Measurements from ENCODE around the gene EIF5B.

Gene EIF5B

DNA sequence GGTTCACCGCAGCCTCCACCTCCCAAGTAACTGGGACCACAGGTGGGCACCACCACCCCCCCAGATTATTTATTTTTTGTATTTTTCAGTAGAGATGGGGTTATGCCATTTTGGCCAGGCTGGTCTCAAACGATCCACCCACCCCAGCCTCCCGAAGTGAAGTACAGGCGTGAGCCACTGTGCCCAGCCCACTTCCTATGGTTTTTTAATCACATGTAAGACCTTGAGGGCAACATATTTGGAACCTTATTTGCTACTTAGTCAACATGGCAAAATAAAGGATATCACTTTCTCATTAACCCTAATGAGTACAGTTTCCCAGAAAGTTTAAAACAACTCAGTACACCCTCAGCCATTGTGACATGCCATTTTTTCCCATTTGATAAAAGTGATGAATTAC is 64.7 kb downstream of the EIF5B start:
- Histone ChIP-seq H3K27ac (no peak overlapping the region), H3K9me3 (ENCODE audit: control insufficient read depth, low read length) (no peaks in the 10 kb centered on the region), H3K4me3 (ENCODE audit: low read depth, low read length) (no peak overlapping the region), H2AFZ (no peak overlapping the region), H3K4me1 (no peaks in the 10 kb centered on the region), H3K36me3 (ENCODE audit: control insufficient read depth, insufficient read depth, low read length) (no peaks in the 10 kb centered on the region), H3K4me2 (ENCODE audit: low read length) (no peak overlapping the region), H3K27me3 (ENCODE audit: control insufficient read depth, insufficient read depth, low read length) (no peaks in the 10 kb centered on the region), H3K9ac (no peak overlapping the region), H3K79me2 (no peaks in the 10 kb centered on the region)
- TF ChIP-seq, protein P1, sequence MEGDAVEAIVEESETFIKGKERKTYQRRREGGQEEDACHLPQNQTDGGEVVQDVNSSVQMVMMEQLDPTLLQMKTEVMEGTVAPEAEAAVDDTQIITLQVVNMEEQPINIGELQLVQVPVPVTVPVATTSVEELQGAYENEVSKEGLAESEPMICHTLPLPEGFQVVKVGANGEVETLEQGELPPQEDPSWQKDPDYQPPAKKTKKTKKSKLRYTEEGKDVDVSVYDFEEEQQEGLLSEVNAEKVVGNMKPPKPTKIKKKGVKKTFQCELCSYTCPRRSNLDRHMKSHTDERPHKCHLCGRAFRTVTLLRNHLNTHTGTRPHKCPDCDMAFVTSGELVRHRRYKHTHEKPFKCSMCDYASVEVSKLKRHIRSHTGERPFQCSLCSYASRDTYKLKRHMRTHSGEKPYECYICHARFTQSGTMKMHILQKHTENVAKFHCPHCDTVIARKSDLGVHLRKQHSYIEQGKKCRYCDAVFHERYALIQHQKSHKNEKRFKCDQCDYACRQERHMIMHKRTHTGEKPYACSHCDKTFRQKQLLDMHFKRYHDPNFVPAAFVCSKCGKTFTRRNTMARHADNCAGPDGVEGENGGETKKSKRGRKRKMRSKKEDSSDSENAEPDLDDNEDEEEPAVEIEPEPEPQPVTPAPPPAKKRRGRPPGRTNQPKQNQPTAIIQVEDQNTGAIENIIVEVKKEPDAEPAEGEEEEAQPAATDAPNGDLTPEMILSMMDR (IDR thresholded peaks at IDR 0.05), result no peak

DNA sequence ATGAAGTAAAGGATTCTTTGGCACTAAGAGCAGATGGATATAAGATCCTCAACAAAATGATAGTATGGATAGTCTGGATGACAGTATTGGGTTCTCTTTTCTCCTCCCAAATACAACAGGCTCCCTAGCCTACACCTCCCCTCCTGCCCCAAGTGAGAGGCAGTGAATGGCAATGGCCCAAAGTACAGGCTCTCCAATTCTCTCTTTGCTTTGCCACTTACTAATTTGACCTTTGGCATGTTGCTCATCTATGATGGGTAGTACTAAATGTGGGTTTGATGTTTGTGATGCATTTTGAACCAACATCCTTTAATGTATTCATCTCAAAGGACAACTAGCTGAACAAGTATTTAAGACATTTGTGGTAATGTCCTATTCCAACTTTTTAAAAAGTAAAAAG is 65.9 kb downstream of the EIF5B start:
- no peaks in the 10 kb centered on the region for H3K79me2 ChIP-seq
- H3K36me3 ChIP-seq (ENCODE audit: control insufficient read depth, insufficient read depth, low read length), result no peaks in the 10 kb centered on the region
- H3K9ac ChIP-seq, result no peak overlapping the region
- H3K27me3 ChIP-seq (ENCODE audit: control insufficient read depth, insufficient read depth, low read length), result no peaks in the 10 kb centered on the region
- no peak overlapping the region for H3K4me3 ChIP-seq (ENCODE audit: low read depth, low read length)
- no peak overlapping the region for H3K4me2 ChIP-seq (ENCODE audit: low read length)
- TF ChIP-seq, protein P1 (IDR thresholded peaks at IDR 0.05), result no peak
- H3K9me3 ChIP-seq (ENCODE audit: control insufficient read depth, low read length), result no peaks in the 10 kb centered on the region
- H3K27ac ChIP-seq, result no peak overlapping the region
- no peak overlapping the region for H2AFZ ChIP-seq
- no peaks in the 10 kb centered on the region for H3K4me1 ChIP-seq

DNA sequence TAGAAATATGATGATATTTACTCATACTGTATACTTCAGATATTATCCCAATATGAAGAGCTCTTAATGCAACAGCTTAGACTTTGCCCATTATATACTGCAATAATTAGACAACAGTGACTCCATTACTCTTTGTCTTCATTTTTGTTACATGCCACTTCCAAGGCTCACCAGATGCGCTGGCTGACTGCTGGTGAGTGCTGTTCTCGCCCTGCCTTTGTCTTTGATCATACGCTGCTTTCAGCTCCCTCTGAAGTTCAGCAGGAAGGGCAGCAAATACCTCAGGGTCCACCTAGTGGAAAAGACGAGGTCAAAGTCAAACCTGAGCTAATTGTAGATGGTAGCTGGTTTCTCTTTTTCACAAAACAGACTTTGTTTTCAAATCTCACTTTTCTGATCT is 66.3 kb downstream of the EIF5B start:
- Histone ChIP-seq H3K36me3 (ENCODE audit: control insufficient read depth, insufficient read depth, low read length) (no peaks in the 10 kb centered on the region), H2AFZ (no peak overlapping the region), H3K9ac (no peak overlapping the region), H3K4me3 (ENCODE audit: low read depth, low read length) (no peak overlapping the region), H3K79me2 (no peaks in the 10 kb centered on the region), H3K9me3 (ENCODE audit: control insufficient read depth, low read length) (no peaks in the 10 kb centered on the region), H3K4me1 (no peaks in the 10 kb centered on the region), H3K4me2 (ENCODE audit: low read length) (no peak overlapping the region), H3K27me3 (ENCODE audit: control insufficient read depth, insufficient read depth, low read length) (no peaks in the 10 kb centered on the region), H3K27ac (no peak overlapping the region)
- TF ChIP-seq, protein P1 (IDR thresholded peaks at IDR 0.05), result no peak

DNA sequence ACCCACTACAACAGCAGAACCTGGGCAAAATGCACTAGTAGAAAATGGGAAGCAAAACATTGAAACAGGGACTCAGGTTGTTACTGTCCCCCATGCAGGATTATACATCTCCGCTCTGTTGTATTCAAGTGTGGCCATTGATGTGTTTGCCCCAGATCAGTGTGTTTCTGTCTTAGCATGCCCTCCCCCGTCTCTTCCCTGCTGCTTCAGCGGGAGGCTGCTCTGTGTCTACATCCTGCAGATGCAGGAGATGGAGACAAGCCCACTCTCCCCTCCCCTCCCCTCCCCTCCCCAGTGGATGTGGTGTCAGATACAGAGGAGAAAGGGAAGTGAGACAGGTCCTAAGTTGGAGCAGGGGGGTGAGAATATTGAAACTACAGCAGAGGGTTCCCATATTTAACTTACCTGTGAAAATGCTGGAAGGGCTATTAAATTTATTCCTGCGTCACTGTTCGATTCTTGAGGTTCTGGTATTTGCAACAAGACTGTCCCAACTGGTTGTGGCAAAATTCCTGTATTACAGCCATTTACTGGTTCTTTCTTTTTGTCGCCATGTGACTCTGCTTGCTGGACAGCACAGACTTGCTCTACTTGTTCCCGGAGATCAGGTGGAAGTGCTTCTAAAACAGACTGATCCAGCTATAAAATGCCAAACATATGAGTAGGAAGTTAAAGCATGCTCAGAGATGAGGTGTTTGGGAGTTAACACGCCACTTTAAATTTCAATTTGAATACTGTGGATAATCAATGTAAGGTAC is 67.0 kb downstream of the EIF5B start:
- Histone ChIP-seq H3K9ac (no peak overlapping the region), H3K36me3 (ENCODE audit: control insufficient read depth, insufficient read depth, low read length) (no peaks in the 10 kb centered on the region)

More for the DNA sequence above, 67.0 kb downstream of the EIF5B start:
- no peaks in the 10 kb centered on the region for H3K9me3 ChIP-seq (ENCODE audit: control insufficient read depth, low read length)
- H3K4me2 ChIP-seq (ENCODE audit: low read length), result no peak overlapping the region
- H3K27me3 ChIP-seq (ENCODE audit: control insufficient read depth, insufficient read depth, low read length), result no peaks in the 10 kb centered on the region
- H3K4me3 ChIP-seq (ENCODE audit: low read depth, low read length), result no peak overlapping the region
- TF ChIP-seq, protein P1 (IDR thresholded peaks at IDR 0.05), result no peak
- no peaks in the 10 kb centered on the region for H3K79me2 ChIP-seq
- H2AFZ ChIP-seq, result no peak overlapping the region
- no peaks in the 10 kb centered on the region for H3K4me1 ChIP-seq
- H3K27ac ChIP-seq, result no peak overlapping the region

Data from parathyroid adenoma (tissue), 2 donors.